ENCODE measurements around the gene NIM1K.
"Not testable (repeated sequence)": the region's sequence is repeated elsewhere in the genome, so short reads cannot be mapped to it uniquely, and the experiment has no call there.

Gene NIM1K

DNA sequence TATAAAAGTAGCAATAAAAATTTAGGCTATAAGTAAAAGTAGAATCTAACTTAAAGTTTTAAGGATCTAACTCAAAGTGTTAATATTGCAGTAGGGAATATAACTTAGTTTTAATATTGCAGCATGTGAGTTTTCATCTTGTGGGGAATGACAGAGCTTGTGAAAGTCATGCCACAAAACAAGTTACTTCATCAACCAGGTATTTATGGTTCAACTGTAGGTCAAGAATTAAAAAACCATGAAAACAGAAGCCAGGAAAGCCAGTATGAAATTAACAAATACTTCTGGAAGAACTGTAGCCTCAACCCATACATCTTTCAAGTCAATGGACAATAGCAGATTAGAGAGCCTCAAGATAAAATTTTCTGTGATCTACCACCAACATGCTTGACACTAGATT, 102.2 kb downstream of the NIM1K start:
- no peaks in the 10 kb centered on the region for H3K27me3 ChIP-seq (ENCODE audit: control insufficient read depth, insufficient read depth, low read length)
- H3K36me3 ChIP-seq (ENCODE audit: control insufficient read depth, insufficient read depth, low read length): peaks cover 18% of the 10 kb centered on the region
- no peak overlapping the region for H3K9ac ChIP-seq (ENCODE audit: low read length)
- H3K4me1 ChIP-seq (ENCODE audit: control insufficient read depth, insufficient read depth, low read length): no peaks in the 10 kb centered on the region
- H3K9me3 ChIP-seq (ENCODE audit: control insufficient read depth, low read length): no peaks in the 10 kb centered on the region
- H3K4me3 ChIP-seq (ENCODE audit: low read length): no peak overlapping the region

GRCh38 chr5:43295202-43295601, 103.2 kb downstream of the NIM1K start:
- H3K36me3 ChIP-seq (ENCODE audit: control insufficient read depth, insufficient read depth, low read length): peaks cover 18% of the 10 kb centered on the region

DNA sequence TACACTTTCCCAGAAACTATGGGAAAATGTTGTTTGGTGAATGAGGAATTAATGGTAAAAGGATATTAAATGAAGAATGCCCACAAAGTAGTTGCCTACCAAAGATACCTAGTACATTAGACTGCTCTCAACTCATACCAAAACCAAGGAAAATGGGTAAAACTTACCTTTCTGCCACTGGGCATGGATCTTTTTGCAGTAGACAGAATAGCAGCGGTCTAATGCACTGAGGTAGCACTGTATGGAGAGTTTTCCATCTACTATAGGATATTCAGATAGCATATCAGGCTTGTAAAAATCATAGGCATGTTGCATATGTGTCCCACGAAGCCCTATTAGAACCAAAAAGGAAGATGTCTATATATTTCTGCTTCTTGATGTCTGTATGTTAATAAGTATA, 104.8 kb downstream of the NIM1K start:
- Histone ChIP-seq H3K27me3 (ENCODE audit: control insufficient read depth, insufficient read depth, low read length) (no peaks in the 10 kb centered on the region), H3K9me3 (ENCODE audit: control insufficient read depth, low read length) (no peaks in the 10 kb centered on the region), H3K36me3 (ENCODE audit: control insufficient read depth, insufficient read depth, low read length) (peaks cover 18% of the 10 kb centered on the region), H3K4me1 (ENCODE audit: control insufficient read depth, insufficient read depth, low read length) (peaks cover under 1% of the 10 kb centered on the region), H3K9ac (ENCODE audit: low read length) (no peak overlapping the region), H3K4me3 (ENCODE audit: low read length) (no peak overlapping the region)

More at GRCh38 chr5:43295202-43295601, 103.2 kb downstream of the NIM1K start:
- Histone ChIP-seq H3K9me3 (ENCODE audit: control insufficient read depth, low read length) (no peaks in the 10 kb centered on the region), H3K4me1 (ENCODE audit: control insufficient read depth, insufficient read depth, low read length) (no peaks in the 10 kb centered on the region), H3K27me3 (ENCODE audit: control insufficient read depth, insufficient read depth, low read length) (no peaks in the 10 kb centered on the region), H3K4me3 (ENCODE audit: low read length) (no peak overlapping the region), H3K9ac (ENCODE audit: low read length) (no peak overlapping the region)

GRCh38 chr5:43298443-43298842, 106.4 kb downstream of the NIM1K start:
- Histone ChIP-seq H3K9ac (ENCODE audit: low read length) (no peak overlapping the region), H3K27me3 (ENCODE audit: control insufficient read depth, insufficient read depth, low read length) (no peaks in the 10 kb centered on the region), H3K36me3 (ENCODE audit: control insufficient read depth, insufficient read depth, low read length) (peaks cover 18% of the 10 kb centered on the region), H3K9me3 (ENCODE audit: control insufficient read depth, low read length) (no peaks in the 10 kb centered on the region), H3K4me3 (ENCODE audit: low read length) (no peak overlapping the region), H3K4me1 (ENCODE audit: control insufficient read depth, insufficient read depth, low read length) (peaks cover 4% of the 10 kb centered on the region)

DNA sequence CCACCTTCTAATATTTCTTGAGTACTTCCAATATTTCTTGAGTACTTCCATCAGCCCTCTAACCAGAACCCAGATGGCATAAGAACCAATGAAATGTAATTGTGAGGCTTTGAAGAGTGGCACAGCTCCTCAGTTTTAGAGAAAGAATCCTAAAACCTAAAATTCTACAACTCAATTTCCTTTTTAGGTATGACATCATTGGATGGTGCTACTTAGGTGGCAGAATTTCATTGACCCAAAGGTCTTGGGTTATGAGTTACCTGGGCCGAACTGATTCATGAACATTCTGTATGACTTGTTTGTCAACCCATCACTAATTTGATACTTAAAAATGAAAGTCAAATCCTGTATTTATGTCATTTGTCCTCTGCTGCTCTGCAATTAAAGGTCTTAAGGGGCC, 108.1 kb downstream of the NIM1K start:
- Histone ChIP-seq H3K4me1 (ENCODE audit: control insufficient read depth, insufficient read depth, low read length) (peaks cover 4% of the 10 kb centered on the region), H3K4me3 (ENCODE audit: low read length) (no peak overlapping the region), H3K9me3 (ENCODE audit: control insufficient read depth, low read length) (no peaks in the 10 kb centered on the region), H3K36me3 (ENCODE audit: control insufficient read depth, insufficient read depth, low read length) (peaks cover 18% of the 10 kb centered on the region), H3K27me3 (ENCODE audit: control insufficient read depth, insufficient read depth, low read length) (no peaks in the 10 kb centered on the region), H3K9ac (ENCODE audit: low read length) (no peak overlapping the region)

GRCh38 chr5:43301653-43302091, 109.6 kb downstream of the NIM1K start:
- no peak overlapping the region for H3K9ac ChIP-seq (ENCODE audit: low read length)
- peaks cover 4% of the 10 kb centered on the region for H3K4me1 ChIP-seq (ENCODE audit: control insufficient read depth, insufficient read depth, low read length)
- no peaks in the 10 kb centered on the region for H3K9me3 ChIP-seq (ENCODE audit: control insufficient read depth, low read length)
- no peak overlapping the region for H3K4me3 ChIP-seq (ENCODE audit: low read length)
- peaks cover 14% of the 10 kb centered on the region for H3K36me3 ChIP-seq (ENCODE audit: control insufficient read depth, insufficient read depth, low read length)
- H3K27me3 ChIP-seq (ENCODE audit: control insufficient read depth, insufficient read depth, low read length): no peaks in the 10 kb centered on the region

- Histone ChIP-seq H3K4me1 (ENCODE audit: control insufficient read depth, insufficient read depth, low read length) (peaks cover 4% of the 10 kb centered on the region), H3K36me3 (ENCODE audit: control insufficient read depth, insufficient read depth, low read length) (peaks cover 6% of the 10 kb centered on the region), H3K4me3 (ENCODE audit: low read length) (no peak overlapping the region), H3K9me3 (ENCODE audit: control insufficient read depth, low read length) (no peaks in the 10 kb centered on the region), H3K9ac (ENCODE audit: low read length) (no peak overlapping the region), H3K27me3 (ENCODE audit: control insufficient read depth, insufficient read depth, low read length) (no peaks in the 10 kb centered on the region)
These were observed 110.5 kb downstream of the NIM1K start for GRCh38 chr5:43302481-43302880.

- no peaks in the 10 kb centered on the region for H3K9me3 ChIP-seq (ENCODE audit: control insufficient read depth, low read length)
- no peak overlapping the region for H3K9ac ChIP-seq (ENCODE audit: low read length)
- H3K27me3 ChIP-seq (ENCODE audit: control insufficient read depth, insufficient read depth, low read length): no peaks in the 10 kb centered on the region
- H3K36me3 ChIP-seq (ENCODE audit: control insufficient read depth, insufficient read depth, low read length): peaks cover 6% of the 10 kb centered on the region
- peaks cover 4% of the 10 kb centered on the region for H3K4me1 ChIP-seq (ENCODE audit: control insufficient read depth, insufficient read depth, low read length)
- no peak overlapping the region for H3K4me3 ChIP-seq (ENCODE audit: low read length)
These were observed 111.2 kb downstream of the NIM1K start for GRCh38 chr5:43303242-43303641.

GRCh38 chr5:43304525-43304924, 112.5 kb downstream of the NIM1K start:
- H3K9ac ChIP-seq (ENCODE audit: low read length): no peak overlapping the region
- H3K36me3 ChIP-seq (ENCODE audit: control insufficient read depth, insufficient read depth, low read length): no peaks in the 10 kb centered on the region
- peaks cover 12% of the 10 kb centered on the region for H3K4me1 ChIP-seq (ENCODE audit: control insufficient read depth, insufficient read depth, low read length)
- H3K9me3 ChIP-seq (ENCODE audit: control insufficient read depth, low read length): no peaks in the 10 kb centered on the region
- no peak overlapping the region for H3K4me3 ChIP-seq (ENCODE audit: low read length)
- H3K27me3 ChIP-seq (ENCODE audit: control insufficient read depth, insufficient read depth, low read length): no peaks in the 10 kb centered on the region

- Histone ChIP-seq H3K4me3 (ENCODE audit: low read length) (no peak overlapping the region), H3K9ac (ENCODE audit: low read length) (no peak overlapping the region), H3K36me3 (ENCODE audit: control insufficient read depth, insufficient read depth, low read length) (no peaks in the 10 kb centered on the region), H3K4me1 (ENCODE audit: control insufficient read depth, insufficient read depth, low read length) (peaks cover 14% of the 10 kb centered on the region), H3K27me3 (ENCODE audit: control insufficient read depth, insufficient read depth, low read length) (no peaks in the 10 kb centered on the region), H3K9me3 (ENCODE audit: control insufficient read depth, low read length) (no peaks in the 10 kb centered on the region)
These were observed 114.0 kb downstream of the NIM1K start for GRCh38 chr5:43305948-43306565.

- H3K27me3 ChIP-seq (ENCODE audit: control insufficient read depth, insufficient read depth, low read length); H3K4me3 ChIP-seq (ENCODE audit: low read length); H3K9me3 ChIP-seq (ENCODE audit: control insufficient read depth, low read length); H3K36me3 ChIP-seq (ENCODE audit: control insufficient read depth, insufficient read depth, low read length); H3K9ac ChIP-seq (ENCODE audit: low read length): not testable (repeated sequence)
- peaks cover 21% of the 10 kb centered on the region for H3K4me1 ChIP-seq (ENCODE audit: control insufficient read depth, insufficient read depth, low read length)
These were observed 114.9 kb downstream of the NIM1K start for GRCh38 chr5:43306954-43307353.

DNA sequence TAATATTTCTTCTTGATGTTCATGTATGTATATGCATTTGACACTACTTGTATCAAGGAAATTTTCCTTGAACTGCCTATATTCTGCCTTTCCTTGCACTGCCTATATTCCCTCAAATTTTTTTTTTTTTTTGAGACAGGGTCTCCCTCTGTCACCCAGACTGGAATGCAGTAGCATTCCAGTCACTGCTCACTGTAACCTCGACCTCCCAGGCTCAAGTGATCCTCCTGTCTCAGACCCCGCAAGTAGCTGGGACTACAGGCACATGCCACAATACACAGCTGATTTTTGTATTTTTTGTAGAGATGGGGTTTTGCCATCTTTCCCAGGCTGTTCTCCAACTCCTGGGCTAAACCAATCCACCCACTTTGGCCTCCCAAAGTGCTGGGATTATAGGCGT, 117.1 kb downstream of the NIM1K start:
- Histone ChIP-seq H3K4me3 (ENCODE audit: low read length) (no peak overlapping the region), H3K4me1 (ENCODE audit: control insufficient read depth, insufficient read depth, low read length) (peaks cover 31% of the 10 kb centered on the region), H3K9ac (ENCODE audit: low read length) (no peak overlapping the region), H3K36me3 (ENCODE audit: control insufficient read depth, insufficient read depth, low read length) (no peaks in the 10 kb centered on the region), H3K9me3 (ENCODE audit: control insufficient read depth, low read length) (no peaks in the 10 kb centered on the region), H3K27me3 (ENCODE audit: control insufficient read depth, insufficient read depth, low read length) (no peaks in the 10 kb centered on the region)

- H3K4me1 ChIP-seq (ENCODE audit: control insufficient read depth, insufficient read depth, low read length): peaks cover 32% of the 10 kb centered on the region
- no peaks in the 10 kb centered on the region for H3K36me3 ChIP-seq (ENCODE audit: control insufficient read depth, insufficient read depth, low read length)
- H3K9ac ChIP-seq (ENCODE audit: low read length): no peak overlapping the region
- H3K4me3 ChIP-seq (ENCODE audit: low read length): no peak overlapping the region
- no peaks in the 10 kb centered on the region for H3K27me3 ChIP-seq (ENCODE audit: control insufficient read depth, insufficient read depth, low read length)
- no peaks in the 10 kb centered on the region for H3K9me3 ChIP-seq (ENCODE audit: control insufficient read depth, low read length)
These were observed 117.6 kb downstream of the NIM1K start for GRCh38 chr5:43309637-43310036.
